DND-41 (cell line): Measurements from ENCODE around the gene AUTS2.

Source experiments
- ATAC-seq: fragments of 200-7000 bp; cut with Tn5 transposase; 3 replicates; pipeline ENCODE4 v1.9.1; 2021; ENCODE audit warnings: low read depth; ENCODE audit not compliant: insufficient read depth
- DNase-seq: peaks from one replicate; pipeline ENCODE4 v3.0.0-alpha.2; 2020
- H2AFZ ChIP-seq: 2 replicates; pipeline ENCODE4 v1.6.0; 2012; ENCODE audit warnings: low read depth, low read length
- H3K27ac ChIP-seq: 2 replicates; pipeline ENCODE4 v1.5.1; 2012; ENCODE audit warnings: low read length, inconsistent platforms
- H3K27me3 ChIP-seq: fragments of 200-600 bp; sonication (generic); 2 replicates; pipeline ENCODE4 v1.6.0; 2012; ENCODE audit warnings: low read length, mild to moderate bottlenecking, inconsistent platforms; ENCODE audit not compliant: insufficient read depth, poor library complexity
- H3K36me3 ChIP-seq: 2 replicates; pipeline ENCODE4 v1.5.1; 2012; ENCODE audit warnings: low read length, inconsistent platforms; ENCODE audit not compliant: insufficient read depth
- H3K4me1 ChIP-seq: 2 replicates; pipeline ENCODE4 v1.5.1; 2012; ENCODE audit warnings: mild to moderate bottlenecking, low read length; ENCODE audit not compliant: insufficient read depth
- H3K4me2 ChIP-seq: 2 replicates; pipeline ENCODE4 v1.6.0; 2012; ENCODE audit warnings: mild to moderate bottlenecking, moderate library complexity, low read length, inconsistent platforms; ENCODE audit not compliant: insufficient read depth
- H3K4me3 ChIP-seq, 2 experiments: fragments of 200-600 bp in 1 of 2; shearing (Covaris generic) in 1 of 2; 2 replicates each; pipeline ENCODE4 v1.5.1; 2012 to 2016; ENCODE audit warnings: inconsistent platforms in 2 of 2, low read length in 2 of 2, mild to moderate bottlenecking in 2 of 2, low read depth in 1 of 2, moderate library complexity in 1 of 2
- H3K79me2 ChIP-seq: 2 replicates; pipeline ENCODE4 v1.6.0; 2012; ENCODE audit warnings: low read length, inconsistent platforms; ENCODE audit not compliant: insufficient read depth
- H3K9ac ChIP-seq: 2 replicates; pipeline ENCODE4 v1.6.0; 2012; ENCODE audit warnings: low read depth, mild to moderate bottlenecking, inconsistent platforms, low read length, moderate library complexity
- H3K9me3 ChIP-seq: 2 replicates; pipeline ENCODE4 v1.5.1; 2012; ENCODE audit warnings: low read length, moderate library complexity, mild to moderate bottlenecking, inconsistent platforms; ENCODE audit not compliant: insufficient read depth, severe bottlenecking
- H4K20me1 ChIP-seq: 2 replicates; pipeline ENCODE4 v1.6.0; 2012; ENCODE audit warnings: low read length; ENCODE audit not compliant: insufficient read depth
- EZH2 ChIP-seq: IDR thresholded peaks from 3 replicates; pipeline ENCODE4 v1.6.1; 2012; ENCODE audit warnings: borderline replicate concordance, low read depth, mild to moderate bottlenecking, moderate library complexity, low read length, inconsistent platforms; ENCODE audit not compliant: severe bottlenecking
- TF ChIP-seq, protein P1 (sequence below): IDR thresholded peaks from 2 replicates; pipeline ENCODE4 v1.5.1; 2012; ENCODE audit warnings: borderline replicate concordance, low read length, moderate library complexity, mild to moderate bottlenecking; ENCODE audit not compliant: poor library complexity, severe bottlenecking; ENCODE audit errors: extremely low read depth

AUTS2 gene

DNA sequence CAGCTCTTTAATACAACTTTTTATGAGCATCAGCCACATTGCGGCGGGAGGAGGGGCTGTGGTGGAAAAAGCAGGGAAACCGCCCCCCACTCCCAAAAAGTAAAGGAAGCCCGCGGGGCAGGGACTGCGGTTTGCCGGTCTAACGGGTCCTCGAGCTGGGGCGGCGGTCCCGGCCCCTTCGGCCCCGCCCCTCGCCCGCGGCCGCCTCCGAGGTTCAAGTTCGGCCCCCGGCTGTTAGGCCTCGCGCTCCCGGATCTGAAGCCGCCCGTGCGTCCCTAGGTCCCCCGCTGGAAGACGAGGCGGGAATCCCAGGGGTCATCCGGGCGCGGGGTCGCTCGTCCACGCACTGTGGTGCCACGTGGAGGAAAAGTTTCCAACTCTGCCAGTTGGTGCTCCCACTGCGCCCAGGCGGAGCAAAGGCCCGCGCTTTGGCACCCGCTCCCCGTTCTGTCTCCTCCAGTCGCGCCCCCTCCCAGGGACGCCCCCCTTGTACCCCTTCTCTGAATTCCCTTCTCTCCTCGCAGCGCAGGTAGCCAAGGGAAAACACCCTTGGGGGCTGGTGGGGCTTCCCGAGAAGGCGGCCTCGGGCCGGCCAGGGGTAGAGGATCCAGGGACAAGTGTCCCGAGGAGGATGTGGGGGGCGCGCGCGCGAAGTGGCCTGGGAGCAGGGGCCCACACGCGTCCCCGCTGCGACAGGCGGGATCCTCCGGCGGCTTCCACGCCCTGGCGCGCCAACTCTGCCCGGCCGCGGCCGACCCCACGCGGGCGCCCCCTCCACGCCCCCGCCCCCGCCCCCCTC, 798 bp upstream of the AUTS2 start:
- Histone ChIP-seq H2AFZ (peak overlapping the region; percentile 95), H3K36me3 (no peaks in the 10 kb centered on the region), H3K79me2 (peaks cover 38% of the 10 kb centered on the region), H3K4me3 (peak overlapping the region; percentile 76 to 82), H3K9me3 (no peaks in the 10 kb centered on the region), H3K4me2 (peak overlapping the region; percentile 92), H3K9ac (peak overlapping the region; percentile 95), H3K27me3 (no peaks in the 10 kb centered on the region), H4K20me1 (peaks cover 25% of the 10 kb centered on the region), H3K27ac (peak overlapping the region; percentile 92), H3K4me1 (peaks cover 39% of the 10 kb centered on the region)
- ATAC-seq (peak; percentile 39), DNase-seq (peak; percentile 78)
- TF ChIP-seq, protein P1, sequence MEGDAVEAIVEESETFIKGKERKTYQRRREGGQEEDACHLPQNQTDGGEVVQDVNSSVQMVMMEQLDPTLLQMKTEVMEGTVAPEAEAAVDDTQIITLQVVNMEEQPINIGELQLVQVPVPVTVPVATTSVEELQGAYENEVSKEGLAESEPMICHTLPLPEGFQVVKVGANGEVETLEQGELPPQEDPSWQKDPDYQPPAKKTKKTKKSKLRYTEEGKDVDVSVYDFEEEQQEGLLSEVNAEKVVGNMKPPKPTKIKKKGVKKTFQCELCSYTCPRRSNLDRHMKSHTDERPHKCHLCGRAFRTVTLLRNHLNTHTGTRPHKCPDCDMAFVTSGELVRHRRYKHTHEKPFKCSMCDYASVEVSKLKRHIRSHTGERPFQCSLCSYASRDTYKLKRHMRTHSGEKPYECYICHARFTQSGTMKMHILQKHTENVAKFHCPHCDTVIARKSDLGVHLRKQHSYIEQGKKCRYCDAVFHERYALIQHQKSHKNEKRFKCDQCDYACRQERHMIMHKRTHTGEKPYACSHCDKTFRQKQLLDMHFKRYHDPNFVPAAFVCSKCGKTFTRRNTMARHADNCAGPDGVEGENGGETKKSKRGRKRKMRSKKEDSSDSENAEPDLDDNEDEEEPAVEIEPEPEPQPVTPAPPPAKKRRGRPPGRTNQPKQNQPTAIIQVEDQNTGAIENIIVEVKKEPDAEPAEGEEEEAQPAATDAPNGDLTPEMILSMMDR: no peak
- no peak for TF ChIP-seq EZH2

DNA sequence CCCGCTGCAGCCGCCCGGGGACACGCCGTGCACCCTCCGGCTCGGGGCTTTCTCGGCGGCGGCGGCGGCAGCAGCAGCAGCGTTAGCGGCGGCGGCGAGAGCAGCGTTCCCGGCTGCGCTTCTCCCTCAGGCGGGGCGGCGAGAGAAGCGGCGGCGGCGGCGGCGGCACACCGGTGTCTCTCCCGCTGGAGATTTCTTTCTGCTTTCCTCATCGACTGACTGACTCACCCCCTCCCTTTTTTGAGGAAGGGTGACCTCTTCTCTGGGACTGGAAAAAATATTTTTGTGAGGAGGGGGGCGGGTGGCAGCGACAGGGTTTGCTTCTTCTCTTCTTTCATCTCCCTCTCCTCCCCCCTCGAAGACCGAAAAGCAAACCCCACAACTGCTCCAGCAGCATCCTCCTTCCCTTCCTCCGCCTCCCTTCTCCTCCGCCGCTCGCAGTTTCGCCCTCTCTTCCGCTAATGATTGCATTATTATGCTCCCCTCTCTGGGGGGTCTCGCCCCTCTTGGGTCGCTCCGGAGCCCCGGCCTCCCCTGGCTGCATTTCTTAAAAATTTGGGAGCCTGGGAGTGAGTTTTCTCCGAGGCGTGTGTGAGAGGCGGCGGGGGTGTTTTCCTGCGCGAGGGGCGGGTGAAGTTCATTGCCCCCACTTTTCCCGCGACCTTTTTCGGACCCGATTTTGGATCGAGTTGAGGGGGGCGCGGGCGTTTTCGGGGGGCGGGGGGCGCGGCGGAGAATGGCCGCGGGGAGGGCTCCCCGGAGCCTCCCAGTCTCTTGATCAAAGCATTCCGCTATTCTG, 411 bp downstream of the AUTS2 start:
- TF ChIP-seq, protein P1: no peak
- TF ChIP-seq EZH2: no peak

DNA sequence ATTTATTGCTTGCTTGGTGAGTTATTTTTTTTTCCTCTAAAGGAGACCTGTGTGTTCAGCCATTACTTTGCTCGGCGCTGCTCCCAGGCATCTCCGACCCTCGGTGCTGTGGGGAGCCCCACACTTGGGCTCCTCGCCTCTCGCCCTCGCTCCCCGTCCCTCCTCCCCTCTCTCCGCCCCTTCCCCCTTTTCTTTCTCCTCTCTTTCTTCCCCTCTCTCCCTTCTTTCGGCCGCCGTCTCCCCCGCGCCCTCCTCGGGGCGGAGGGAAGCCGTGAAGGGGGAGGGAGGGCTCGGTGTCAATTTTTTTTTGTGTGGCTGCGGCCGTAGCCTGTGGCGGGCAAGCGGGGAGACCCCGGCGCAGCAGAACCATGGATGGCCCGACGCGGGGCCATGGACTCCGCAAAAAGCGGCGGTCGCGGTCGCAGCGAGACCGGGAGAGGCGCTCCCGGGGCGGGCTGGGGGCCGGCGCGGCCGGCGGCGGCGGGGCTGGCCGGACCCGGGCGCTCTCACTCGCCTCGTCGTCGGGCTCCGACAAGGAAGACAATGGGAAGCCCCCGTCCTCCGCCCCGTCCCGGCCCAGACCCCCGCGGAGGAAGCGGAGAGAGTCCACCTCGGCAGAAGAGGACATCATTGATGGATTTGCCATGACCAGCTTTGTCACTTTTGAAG, 1.1 kb downstream of the AUTS2 start:
- Histone ChIP-seq H3K9ac (peak overlapping the region; percentile 76), H3K4me2 (peak overlapping the region; percentile 95), H3K27me3 (no peaks in the 10 kb centered on the region), H3K27ac (peak overlapping the region; percentile 81), H3K9me3 (no peaks in the 10 kb centered on the region), H4K20me1 (peaks cover 42% of the 10 kb centered on the region), H3K79me2 (peaks cover 52% of the 10 kb centered on the region), H3K36me3 (no peaks in the 10 kb centered on the region), H3K4me3 (peak overlapping the region; percentile 91 to 97), H3K4me1 (peaks cover 58% of the 10 kb centered on the region), H2AFZ (peak overlapping the region; percentile 81)
- no peak for TF ChIP-seq EZH2
- TF ChIP-seq, protein P1: no peak
- peak; percentile 41 for DNase-seq
- no peak for ATAC-seq

More for the DNA sequence above, 411 bp downstream of the AUTS2 start:
- peak overlapping the region; percentile 95 for H3K4me2 ChIP-seq
- peak overlapping the region; percentile 76 for H3K9ac ChIP-seq
- peak overlapping the region; percentile 91 to 97 for H3K4me3 ChIP-seq
- DNase-seq (peak; percentile 70), ATAC-seq (peak; percentile 45)
- H3K36me3 ChIP-seq: no peaks in the 10 kb centered on the region
- H3K79me2 ChIP-seq: peaks cover 51% of the 10 kb centered on the region
- peak overlapping the region; percentile 81 for H3K27ac ChIP-seq
- peaks cover 51% of the 10 kb centered on the region for H3K4me1 ChIP-seq
- H4K20me1 ChIP-seq: peaks cover 37% of the 10 kb centered on the region
- no peaks in the 10 kb centered on the region for H3K27me3 ChIP-seq
- H3K9me3 ChIP-seq: no peaks in the 10 kb centered on the region
- H2AFZ ChIP-seq: peak overlapping the region; percentile 81
